Measurements from ENCODE around the gene GALNT2.

Gene GALNT2

GRCh38 chr1:230052018-230052417, 15.0 kb upstream of the GALNT2 start:
- Histone ChIP-seq H3K9ac (ENCODE audit: low read length) (no peak overlapping the region), H3K23ac (ENCODE audit: low read length) (no peak overlapping the region), H2AK5ac (ENCODE audit: low read length) (no peak overlapping the region), H3K4me2 (ENCODE audit: low read length) (no peak overlapping the region), H3K27ac (ENCODE audit: low read depth, low read length) (no peak overlapping the region), H3K4me1 (ENCODE audit: control insufficient read depth, low read depth, low read length) (no peaks in the 10 kb centered on the region), H3K27me3 (ENCODE audit: insufficient read depth, low read length, poor library complexity) (no peaks in the 10 kb centered on the region), H3K56ac (ENCODE audit: low read length) (no peak overlapping the region), H2BK5ac (ENCODE audit: low read length) (no peak overlapping the region), H3K79me1 (ENCODE audit: low read length) (no peaks in the 10 kb centered on the region), H4K5ac (ENCODE audit: low read length) (no peak overlapping the region), H3K36me3 (ENCODE audit: control insufficient read depth, insufficient read depth, low read length) (no peaks in the 10 kb centered on the region), H3K18ac (ENCODE audit: low read length) (no peak overlapping the region), H3K79me2 (ENCODE audit: control insufficient read depth, insufficient read depth, low read length) (no peaks in the 10 kb centered on the region), H2BK15ac (replicated peaks; ENCODE audit: low read depth) (no peak overlapping the region), H3K4ac (ENCODE audit: low read depth, low read length) (no peak overlapping the region), H2BK120ac (ENCODE audit: low read depth, low read length) (no peak overlapping the region), H4K8ac (ENCODE audit: low read depth, low read length) (no peak overlapping the region), H3K4me3 (ENCODE audit: low read length) (no peak overlapping the region)
- DNase-seq: no peak
- no CpG with 5 or more reads among the region's 2 CpGs for WGBS (ENCODE audit: extremely low coverage, insufficient coverage, low lambda C conversion rate)

DNA sequence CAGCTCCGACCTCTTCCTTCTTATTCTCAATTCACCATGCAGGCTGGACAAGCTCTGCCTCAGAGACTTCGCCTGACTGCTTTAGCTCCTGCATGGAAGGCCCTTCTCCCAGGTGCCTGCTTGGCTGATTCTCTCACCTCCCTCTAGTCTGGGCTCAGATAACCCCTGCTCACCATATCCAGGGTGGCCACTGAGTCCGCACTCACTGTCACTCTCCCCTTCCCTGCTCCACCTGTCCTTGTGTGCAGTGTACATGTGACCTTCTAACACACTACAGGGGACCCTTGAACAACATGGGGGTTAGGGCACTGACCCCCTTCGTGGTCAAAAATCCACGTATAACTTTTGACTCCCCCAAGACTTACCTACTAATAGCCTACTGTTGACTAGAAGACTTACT, 14.4 kb upstream of the GALNT2 start:
- Histone ChIP-seq H3K79me2 (ENCODE audit: control insufficient read depth, insufficient read depth, low read length) (no peaks in the 10 kb centered on the region), H3K36me3 (ENCODE audit: control insufficient read depth, insufficient read depth, low read length) (no peaks in the 10 kb centered on the region), H2AK5ac (ENCODE audit: low read length) (no peak overlapping the region), H3K27me3 (ENCODE audit: insufficient read depth, low read length, poor library complexity) (no peaks in the 10 kb centered on the region), H3K4me1 (ENCODE audit: control insufficient read depth, low read depth, low read length) (no peaks in the 10 kb centered on the region), H3K9ac (ENCODE audit: low read length) (no peak overlapping the region), H3K4me2 (ENCODE audit: low read length) (no peak overlapping the region), H2BK120ac (ENCODE audit: low read depth, low read length) (no peak overlapping the region), H3K4ac (ENCODE audit: low read depth, low read length) (no peak overlapping the region), H2BK5ac (ENCODE audit: low read length) (no peak overlapping the region), H3K27ac (ENCODE audit: low read depth, low read length) (no peak overlapping the region), H3K4me3 (ENCODE audit: low read length) (no peak overlapping the region), H4K5ac (ENCODE audit: low read length) (no peak overlapping the region), H3K56ac (ENCODE audit: low read length) (no peak overlapping the region), H4K8ac (ENCODE audit: low read depth, low read length) (no peak overlapping the region), H3K23ac (ENCODE audit: low read length) (no peak overlapping the region), H3K79me1 (ENCODE audit: low read length) (no peaks in the 10 kb centered on the region), H2BK15ac (replicated peaks; ENCODE audit: low read depth) (no peak overlapping the region), H3K18ac (ENCODE audit: low read length) (no peak overlapping the region)
- no CpG with 5 or more reads among the region's 5 CpGs for WGBS (ENCODE audit: extremely low coverage, insufficient coverage, low lambda C conversion rate)
- no peak for DNase-seq

GRCh38 chr1:230054092-230054749, 12.8 kb upstream of the GALNT2 start:
- H3K79me2 ChIP-seq (ENCODE audit: control insufficient read depth, insufficient read depth, low read length): no peaks in the 10 kb centered on the region
- no peaks in the 10 kb centered on the region for H3K27me3 ChIP-seq (ENCODE audit: insufficient read depth, low read length, poor library complexity)
- no peak overlapping the region for H2BK120ac ChIP-seq (ENCODE audit: low read depth, low read length)
- H4K5ac ChIP-seq (ENCODE audit: low read length): no peak overlapping the region
- no peak overlapping the region for H3K4me3 ChIP-seq (ENCODE audit: low read length)
- no peak overlapping the region for H2BK5ac ChIP-seq (ENCODE audit: low read length)
- H4K8ac ChIP-seq (ENCODE audit: low read depth, low read length): no peak overlapping the region
- no peaks in the 10 kb centered on the region for H3K36me3 ChIP-seq (ENCODE audit: control insufficient read depth, insufficient read depth, low read length)
- no peak overlapping the region for H3K9ac ChIP-seq (ENCODE audit: low read length)
- no peak overlapping the region for H3K23ac ChIP-seq (ENCODE audit: low read length)
- no peak overlapping the region for H3K56ac ChIP-seq (ENCODE audit: low read length)
- no peak overlapping the region for H2AK5ac ChIP-seq (ENCODE audit: low read length)
- no peaks in the 10 kb centered on the region for H3K79me1 ChIP-seq (ENCODE audit: low read length)
- DNase-seq: no peak
- no peaks in the 10 kb centered on the region for H3K4me1 ChIP-seq (ENCODE audit: control insufficient read depth, low read depth, low read length)
- H3K4me2 ChIP-seq (ENCODE audit: low read length): no peak overlapping the region
- H2BK15ac ChIP-seq (replicated peaks; ENCODE audit: low read depth): no peak overlapping the region
- H3K4ac ChIP-seq (ENCODE audit: low read depth, low read length): no peak overlapping the region
- H3K18ac ChIP-seq (ENCODE audit: low read length): no peak overlapping the region
- no CpG with 5 or more reads among the region's 8 CpGs for WGBS (ENCODE audit: extremely low coverage, insufficient coverage, low lambda C conversion rate)
- H3K27ac ChIP-seq (ENCODE audit: low read depth, low read length): no peak overlapping the region

GRCh38 chr1:230056098-230056497, 10.9 kb upstream of the GALNT2 start:
- WGBS (ENCODE audit: extremely low coverage, insufficient coverage, low lambda C conversion rate): no CpG with 5 or more reads among the region's 1 CpG
- H3K4ac ChIP-seq (ENCODE audit: low read depth, low read length): no peak overlapping the region
- no peak overlapping the region for H2AK5ac ChIP-seq (ENCODE audit: low read length)
- no peak overlapping the region for H3K23ac ChIP-seq (ENCODE audit: low read length)
- H3K79me2 ChIP-seq (ENCODE audit: control insufficient read depth, insufficient read depth, low read length): no peaks in the 10 kb centered on the region
- no peaks in the 10 kb centered on the region for H3K79me1 ChIP-seq (ENCODE audit: low read length)
- H3K27me3 ChIP-seq (ENCODE audit: insufficient read depth, low read length, poor library complexity): no peaks in the 10 kb centered on the region
- H4K5ac ChIP-seq (ENCODE audit: low read length): no peak overlapping the region
- H2BK5ac ChIP-seq (ENCODE audit: low read length): no peak overlapping the region
- no peak overlapping the region for H3K4me3 ChIP-seq (ENCODE audit: low read length)
- H4K8ac ChIP-seq (ENCODE audit: low read depth, low read length): no peak overlapping the region
- H3K4me2 ChIP-seq (ENCODE audit: low read length): no peak overlapping the region
- no peak overlapping the region for H3K56ac ChIP-seq (ENCODE audit: low read length)
- no peaks in the 10 kb centered on the region for H3K36me3 ChIP-seq (ENCODE audit: control insufficient read depth, insufficient read depth, low read length)
- DNase-seq: no peak
- H2BK120ac ChIP-seq (ENCODE audit: low read depth, low read length): no peak overlapping the region
- H3K18ac ChIP-seq (ENCODE audit: low read length): no peak overlapping the region
- H3K27ac ChIP-seq (ENCODE audit: low read depth, low read length): no peak overlapping the region
- no peak overlapping the region for H3K9ac ChIP-seq (ENCODE audit: low read length)
- no peaks in the 10 kb centered on the region for H3K4me1 ChIP-seq (ENCODE audit: control insufficient read depth, low read depth, low read length)
- H2BK15ac ChIP-seq (replicated peaks; ENCODE audit: low read depth): no peak overlapping the region

GRCh38 chr1:230057100-230057499, 9.9 kb upstream of the GALNT2 start:
- H3K27ac ChIP-seq (ENCODE audit: low read depth, low read length): no peak overlapping the region
- H3K79me1 ChIP-seq (ENCODE audit: low read length): no peaks in the 10 kb centered on the region

More at GRCh38 chr1:230057100-230057499, 9.9 kb upstream of the GALNT2 start:
- no peak overlapping the region for H4K5ac ChIP-seq (ENCODE audit: low read length)
- H2BK15ac ChIP-seq (replicated peaks; ENCODE audit: low read depth): no peak overlapping the region
- H3K4me1 ChIP-seq (ENCODE audit: control insufficient read depth, low read depth, low read length): no peaks in the 10 kb centered on the region
- H3K4ac ChIP-seq (ENCODE audit: low read depth, low read length): no peak overlapping the region
- H2BK120ac ChIP-seq (ENCODE audit: low read depth, low read length): no peak overlapping the region
- H3K56ac ChIP-seq (ENCODE audit: low read length): no peak overlapping the region
- DNase-seq: no peak
- no peak overlapping the region for H3K4me3 ChIP-seq (ENCODE audit: low read length)
- no peak overlapping the region for H2AK5ac ChIP-seq (ENCODE audit: low read length)
- H2BK5ac ChIP-seq (ENCODE audit: low read length): no peak overlapping the region
- H3K27me3 ChIP-seq (ENCODE audit: insufficient read depth, low read length, poor library complexity): no peaks in the 10 kb centered on the region
- H3K23ac ChIP-seq (ENCODE audit: low read length): no peak overlapping the region
- H3K18ac ChIP-seq (ENCODE audit: low read length): no peak overlapping the region
- H4K8ac ChIP-seq (ENCODE audit: low read depth, low read length): no peak overlapping the region
- H3K4me2 ChIP-seq (ENCODE audit: low read length): no peak overlapping the region
- H3K36me3 ChIP-seq (ENCODE audit: control insufficient read depth, insufficient read depth, low read length): no peaks in the 10 kb centered on the region
- WGBS (ENCODE audit: extremely low coverage, insufficient coverage, low lambda C conversion rate): no CpG with 5 or more reads among the region's 4 CpGs
- no peaks in the 10 kb centered on the region for H3K79me2 ChIP-seq (ENCODE audit: control insufficient read depth, insufficient read depth, low read length)
- no peak overlapping the region for H3K9ac ChIP-seq (ENCODE audit: low read length)

All from mesendoderm (in vitro differentiated cells).